ENCODE data around the gene PSMC5. TPM values are rescaled to one million over a fixed set of nuclear protein-coding genes. Genes with fewer than 3 reads are reported as not detected.
"Not testable (repeated sequence)": the region's sequence is repeated elsewhere in the genome, so short reads cannot be mapped to it uniquely, and the experiment has no call there.

Gene PSMC5
- polyA plus RNA-seq, 1 experiment: 220 TPM

DNA sequence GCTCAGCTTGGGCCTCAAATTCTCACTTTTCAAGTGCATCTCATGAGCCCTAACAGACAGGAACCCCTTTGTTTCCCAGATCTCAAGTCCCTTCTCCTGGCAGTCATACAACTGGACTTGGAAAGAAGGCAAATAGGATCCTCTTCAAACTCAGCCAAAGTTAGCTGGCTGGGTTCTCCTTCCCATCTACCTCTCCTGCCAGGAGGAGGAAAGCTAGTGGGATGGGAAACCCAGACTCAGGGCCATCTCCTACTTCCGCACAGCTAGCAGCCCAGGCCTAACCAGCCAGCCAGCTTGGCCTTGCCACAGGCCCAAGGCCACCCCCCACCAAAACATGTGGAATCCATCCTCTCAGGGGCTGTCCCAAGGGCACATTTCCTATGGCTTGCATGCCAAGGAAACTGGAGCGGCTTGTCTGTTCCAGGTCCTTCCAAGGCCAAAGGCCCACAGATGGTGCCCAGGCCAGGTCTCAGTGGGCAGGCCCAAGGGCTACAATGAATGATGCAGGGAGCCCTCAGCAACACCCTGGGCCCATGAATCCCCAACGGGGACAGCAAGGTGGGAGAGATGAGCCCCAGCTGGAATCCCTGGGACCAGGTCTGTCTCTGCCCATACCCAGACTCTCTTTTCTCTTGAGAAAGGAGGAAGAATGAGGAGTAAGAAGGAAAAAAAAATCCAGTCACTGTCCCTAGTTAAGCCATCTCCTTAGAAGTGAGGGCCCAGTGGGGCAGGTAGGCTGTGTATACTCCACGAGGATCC lies 13.5 kb downstream of the PSMC5 start:
- peak overlapping the region; percentile 88 for H3K4me3 ChIP-seq (ENCODE audit: low read depth, low read length)
- no peaks in the 10 kb centered on the region; the same call in 1 of the 2 replicates for H3K9me3 ChIP-seq (ENCODE audit: control insufficient read depth, insufficient read depth, low read length)
- POLR2A ChIA-PET: interaction anchor here (0.8 to 2.4 kb wide), 5 partner anchors 8 to 67 kb away, joined by 4 to 12 read pairs (median 5); partner anchors contain the start of genes CCDC47, DDX42, FTSJ3 and PSMC5
- CTCF ChIA-PET: interaction anchor here (0.5 to 0.6 kb wide), 2 partner anchors 15 to 26 kb away, joined by 3 read pairs; no protein-coding TSS in a partner anchor
- no peaks in the 10 kb centered on the region for H3K27me3 ChIP-seq (ENCODE audit: control insufficient read depth, insufficient read depth, low read length)
- TF ChIP-seq, protein P1, sequence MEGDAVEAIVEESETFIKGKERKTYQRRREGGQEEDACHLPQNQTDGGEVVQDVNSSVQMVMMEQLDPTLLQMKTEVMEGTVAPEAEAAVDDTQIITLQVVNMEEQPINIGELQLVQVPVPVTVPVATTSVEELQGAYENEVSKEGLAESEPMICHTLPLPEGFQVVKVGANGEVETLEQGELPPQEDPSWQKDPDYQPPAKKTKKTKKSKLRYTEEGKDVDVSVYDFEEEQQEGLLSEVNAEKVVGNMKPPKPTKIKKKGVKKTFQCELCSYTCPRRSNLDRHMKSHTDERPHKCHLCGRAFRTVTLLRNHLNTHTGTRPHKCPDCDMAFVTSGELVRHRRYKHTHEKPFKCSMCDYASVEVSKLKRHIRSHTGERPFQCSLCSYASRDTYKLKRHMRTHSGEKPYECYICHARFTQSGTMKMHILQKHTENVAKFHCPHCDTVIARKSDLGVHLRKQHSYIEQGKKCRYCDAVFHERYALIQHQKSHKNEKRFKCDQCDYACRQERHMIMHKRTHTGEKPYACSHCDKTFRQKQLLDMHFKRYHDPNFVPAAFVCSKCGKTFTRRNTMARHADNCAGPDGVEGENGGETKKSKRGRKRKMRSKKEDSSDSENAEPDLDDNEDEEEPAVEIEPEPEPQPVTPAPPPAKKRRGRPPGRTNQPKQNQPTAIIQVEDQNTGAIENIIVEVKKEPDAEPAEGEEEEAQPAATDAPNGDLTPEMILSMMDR (IDR thresholded peaks at IDR 0.05; ENCODE audit: low read depth, low read length): no peak
- H3K27ac ChIP-seq (ENCODE audit: low read depth, low read length): peak overlapping the region; percentile 68
- DNase-seq (ENCODE audit: low read depth, low spot score): no peak

DNA sequence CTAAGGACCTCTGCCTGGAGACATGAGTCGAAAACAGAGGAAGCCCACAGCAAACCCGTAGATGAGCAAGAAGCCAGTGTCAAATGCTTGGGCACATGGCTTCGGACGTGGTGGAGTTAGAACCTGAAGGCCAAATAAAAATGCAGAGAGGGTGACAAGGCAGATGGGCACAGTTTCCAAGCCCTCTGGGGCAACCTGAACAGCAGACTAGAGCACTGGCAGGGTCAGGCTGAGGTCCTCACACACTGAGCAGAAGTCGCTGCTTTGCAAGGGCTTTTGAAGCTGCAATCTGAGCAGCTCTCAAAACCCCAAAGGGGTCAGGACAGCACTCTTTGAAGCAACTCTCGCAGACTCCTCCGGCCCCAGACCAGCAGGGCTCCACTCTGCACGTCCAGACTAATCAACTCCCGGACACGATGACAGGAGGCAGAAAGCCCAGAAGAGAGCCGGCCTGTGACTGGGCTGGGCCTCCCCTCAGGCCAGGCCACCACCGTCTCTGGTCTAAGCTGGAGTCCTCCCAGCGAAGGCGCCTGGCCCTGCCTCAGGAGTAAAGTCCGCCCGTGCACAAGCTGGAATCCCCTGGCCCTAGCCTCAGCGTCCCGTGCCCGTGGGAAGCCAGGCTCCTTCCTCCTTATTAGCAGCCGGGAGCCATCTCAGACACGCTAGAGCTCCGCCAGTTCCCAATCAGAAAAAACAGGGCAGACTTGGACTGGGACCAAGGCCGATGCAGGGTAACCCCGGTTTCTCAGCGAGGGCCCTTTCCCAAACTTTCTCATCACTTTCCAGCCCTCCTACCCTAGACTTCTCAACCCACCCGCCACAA lies 14.3 kb downstream of the PSMC5 start:
- Histone ChIP-seq H3K9me3 (ENCODE audit: control insufficient read depth, insufficient read depth, low read length) (no peaks in the 10 kb centered on the region; the same call in 1 of the 2 replicates), H3K27ac (ENCODE audit: low read depth, low read length) (peak overlapping the region; percentile 68), H3K4me3 (ENCODE audit: low read depth, low read length) (peak overlapping the region; percentile 88), H3K27me3 (ENCODE audit: control insufficient read depth, insufficient read depth, low read length) (no peaks in the 10 kb centered on the region)
- TF ChIP-seq, protein P1 (IDR thresholded peaks at IDR 0.05; ENCODE audit: low read depth, low read length): no peak
- POLR2A ChIA-PET: interaction anchor here (0.8 to 2.4 kb wide), 6 partner anchors 8 to 399 kb away, joined by 3 to 12 read pairs (median 4); partner anchors contain the start of genes CCDC47, DDX42, FTSJ3 and PSMC5
- CTCF ChIA-PET: no interaction called here
- no peak for DNase-seq (ENCODE audit: low read depth, low spot score)

DNA sequence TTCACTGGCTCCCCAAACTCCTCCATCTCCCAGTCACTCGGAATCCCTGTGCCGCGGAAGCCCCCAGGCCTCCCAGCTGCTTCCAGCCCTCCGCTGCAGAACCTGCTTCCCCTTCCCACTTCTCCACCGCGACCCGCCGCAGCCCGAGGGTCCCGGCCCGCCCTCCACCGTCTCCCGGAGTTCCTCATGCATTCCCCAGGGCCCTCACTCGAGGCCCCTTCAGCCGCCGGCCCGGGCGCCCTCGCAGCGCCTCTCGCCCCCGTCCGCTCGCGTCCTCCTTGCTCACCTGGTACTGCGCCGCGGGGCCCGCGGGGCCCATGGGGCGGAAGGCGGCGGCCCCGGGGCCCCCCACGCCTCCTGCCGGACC lies 14.9 kb downstream of the PSMC5 start:
- ChIA-PET CTCF (no interaction called here), POLR2A (interaction anchor here (1.0 to 2.4 kb wide), 4 partner anchors 9 to 399 kb away, joined by 3 to 12 read pairs (median 6); partner anchors contain the start of genes CCDC47, DDX42 and FTSJ3)
- Histone ChIP-seq H3K27me3 (ENCODE audit: control insufficient read depth, insufficient read depth, low read length) (no peaks in the 10 kb centered on the region), H3K9me3 (ENCODE audit: control insufficient read depth, insufficient read depth, low read length) (no peaks in the 10 kb centered on the region; the same call in 1 of the 2 replicates), H3K4me3 (ENCODE audit: low read depth, low read length) (peak overlapping the region; percentile 88), H3K27ac (ENCODE audit: low read depth, low read length) (peak overlapping the region; percentile 68)
- no peak for DNase-seq (ENCODE audit: low read depth, low spot score)
- TF ChIP-seq, protein P1 (IDR thresholded peaks at IDR 0.05; ENCODE audit: low read depth, low read length): no peak

DNA sequence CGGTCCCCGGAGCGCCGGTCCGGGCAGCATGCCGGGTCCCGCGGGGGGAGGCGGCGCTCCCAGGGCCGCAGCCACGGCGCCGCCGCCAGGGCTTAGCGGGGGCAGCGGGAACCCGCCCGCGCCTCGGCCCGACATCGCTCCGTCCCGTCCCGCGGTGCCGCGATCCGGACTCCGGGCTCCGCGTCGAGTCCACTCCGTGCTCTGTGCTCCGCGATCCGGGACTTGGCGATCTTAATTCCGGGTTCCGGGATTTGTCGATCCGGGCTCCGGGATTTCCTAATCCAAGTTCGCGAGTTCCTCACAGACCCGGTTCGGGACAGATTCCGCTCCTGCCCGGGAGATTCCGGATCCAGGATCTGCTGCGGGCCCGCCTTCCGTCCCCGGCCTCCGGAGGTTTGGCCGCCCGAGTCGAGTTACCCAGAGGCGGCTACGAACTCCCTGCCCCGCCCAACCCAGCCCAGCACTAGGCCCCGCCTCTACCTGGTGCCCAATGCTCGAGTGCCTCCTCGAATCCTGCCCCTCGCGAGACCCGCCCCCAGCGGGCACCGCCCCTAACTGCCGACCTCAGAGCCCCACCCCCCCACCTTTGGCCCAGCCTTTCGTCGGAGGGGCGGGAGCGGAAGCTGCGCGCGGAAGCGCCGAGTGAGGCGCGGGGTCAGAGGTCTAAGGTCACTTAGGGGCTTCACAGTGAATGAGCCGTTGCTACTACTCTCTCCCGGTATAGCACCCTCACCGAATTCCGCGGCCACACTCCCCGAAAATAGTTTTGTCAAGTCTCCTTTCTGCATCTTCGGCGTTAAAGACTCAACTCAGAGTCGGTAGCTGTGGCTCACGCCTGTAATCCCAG lies 15.5 kb downstream of the PSMC5 start, which contains the start of gene SMARCD2:
Gene SMARCD2, minus strand, starts transcription at position 146 of the 847 bp plus-strand sequence. Its CDS starts 11 bp downstream, at position 135.
- CTCF ChIA-PET: interaction anchor here (0.7 kb wide), 1 partner anchor 8 kb away, joined by 3 read pairs; no protein-coding TSS in a partner anchor
- Histone ChIP-seq H3K27ac (ENCODE audit: low read depth, low read length) (peak within 1 kb of the TSS; percentile 77), H3K4me3 (ENCODE audit: low read depth, low read length) (peak within 1 kb of the TSS; percentile 88), H3K27me3 (ENCODE audit: control insufficient read depth, insufficient read depth, low read length) (no peaks in the 10 kb centered on the region), H3K9me3 (ENCODE audit: control insufficient read depth, insufficient read depth, low read length) (no peaks in the 10 kb centered on the region; the same call in 1 of the 2 replicates)
- TF ChIP-seq, protein P1 (IDR thresholded peaks at IDR 0.05; ENCODE audit: low read depth, low read length): no peak
- DNase-seq (ENCODE audit: low read depth, low spot score): peak; percentile 99
- POLR2A ChIA-PET: interaction anchor here (0.6 to 1.7 kb wide), 8 partner anchors 16 to 663 kb away, joined by 3 to 12 read pairs (median 4); partner anchors contain the start of genes CCDC47 and DDX42

DNA sequence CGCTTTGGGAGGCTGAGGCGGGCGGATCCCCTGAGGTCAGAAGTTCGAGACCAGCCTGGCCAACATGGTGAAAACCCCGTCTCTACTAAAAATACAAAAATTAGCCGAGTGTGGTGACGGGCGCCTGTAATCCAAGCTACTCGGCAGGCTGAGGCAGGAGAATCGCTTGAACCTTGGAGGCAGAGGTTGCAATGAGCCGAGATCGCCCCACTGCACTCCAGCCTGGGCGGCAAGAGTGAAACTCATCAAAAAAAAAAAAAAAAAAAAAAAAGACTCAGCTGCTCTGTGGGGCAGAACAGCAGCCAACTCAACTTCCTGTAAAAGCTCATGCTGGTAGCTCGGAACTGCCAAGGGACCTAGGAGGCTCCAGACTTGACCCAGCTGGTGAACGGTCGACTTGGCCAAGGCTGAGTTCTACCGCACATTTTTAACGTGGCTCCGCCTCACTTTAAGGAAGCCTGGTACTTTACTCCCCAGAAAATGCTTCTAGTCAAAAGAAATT lies 16.2 kb downstream of the PSMC5 start:
- CTCF ChIA-PET: interaction anchor here (0.6 to 1.5 kb wide), 5 partner anchors 9 to 1201 kb away, joined by 3 to 6 read pairs (median 4); partner anchors contain the start of gene CSHL1
- Histone ChIP-seq H3K4me3 (ENCODE audit: low read depth, low read length) (peak overlapping the region; percentile 61), H3K27ac (ENCODE audit: low read depth, low read length) (peak overlapping the region; percentile 77)
- peak; percentile 44 for DNase-seq (ENCODE audit: low read depth, low spot score)
- POLR2A ChIA-PET: interaction anchor here (0.5 to 1.5 kb wide), 11 partner anchors 17 to 662 kb away, joined by 3 to 12 read pairs (median 6); partner anchors contain the start of genes CCDC47 and DDX42
- H3K27me3 ChIP-seq (ENCODE audit: control insufficient read depth, insufficient read depth, low read length); H3K9me3 ChIP-seq (ENCODE audit: control insufficient read depth, insufficient read depth, low read length): not testable (repeated sequence)

Measured in AG04450 (cell line).